Measurements from ENCODE around the gene UBAP1L.
A peak's percentile ranks its signal among the peaks of the same experiment; 100 is the strongest.

UBAP1L gene

GRCh38 chr15:65066001-65066634, 48.9 kb downstream of the UBAP1L start:
- TF ChIP-seq EZH2 (IDR thresholded peaks at IDR 0.05; ENCODE audit: borderline replicate concordance, low read depth, low read length, severe bottlenecking) (no peak), CTCF (IDR thresholded peaks at IDR 0.05; ENCODE audit: borderline replicate concordance, extremely low read depth, low read length, poor library complexity, severe bottlenecking) (no peak)
- H3K9me3 ChIP-seq (ENCODE audit: insufficient read depth, low read length, severe bottlenecking): no peaks in the 10 kb centered on the region
- DNase-seq (no peak), ATAC-seq (ENCODE audit: insufficient read depth, low read depth) (0 out of 3 replicates have a peak, but pooled peaks have one; percentile 31)
- H3K79me2 ChIP-seq (ENCODE audit: insufficient read depth, low read length): no peaks in the 10 kb centered on the region
- no peaks in the 10 kb centered on the region for H3K4me1 ChIP-seq (ENCODE audit: insufficient read depth, low read length)
- no peak overlapping the region for H2AFZ ChIP-seq (ENCODE audit: low read depth, low read length)
- H3K9ac ChIP-seq (ENCODE audit: low read depth, low read length): no peak overlapping the region
- no peaks in the 10 kb centered on the region for H3K36me3 ChIP-seq (ENCODE audit: insufficient read depth, low read length)
- no peak overlapping the region for H3K4me3 ChIP-seq (ENCODE audit: low read depth in 1 of 2, low read length in 2 of 2)
- H3K4me2 ChIP-seq (ENCODE audit: insufficient read depth, low read length): no peak overlapping the region
- no peak overlapping the region for H3K27ac ChIP-seq (ENCODE audit: low read length)
- H4K20me1 ChIP-seq (ENCODE audit: insufficient read depth, low read length): no peaks in the 10 kb centered on the region
- H3K27me3 ChIP-seq (ENCODE audit: insufficient read depth, low read length, poor library complexity): no peaks in the 10 kb centered on the region

GRCh38 chr15:65062726-65063125, 52.3 kb downstream of the UBAP1L start:
- Histone ChIP-seq H3K79me2 (ENCODE audit: insufficient read depth, low read length) (no peaks in the 10 kb centered on the region), H3K4me3 (ENCODE audit: low read depth in 1 of 2, low read length in 2 of 2) (no peak overlapping the region), H3K27me3 (ENCODE audit: insufficient read depth, low read length, poor library complexity) (no peaks in the 10 kb centered on the region), H3K36me3 (ENCODE audit: insufficient read depth, low read length) (no peaks in the 10 kb centered on the region), H3K4me1 (ENCODE audit: insufficient read depth, low read length) (no peaks in the 10 kb centered on the region), H4K20me1 (ENCODE audit: insufficient read depth, low read length) (no peaks in the 10 kb centered on the region), H3K9ac (ENCODE audit: low read depth, low read length) (no peak overlapping the region), H3K9me3 (ENCODE audit: insufficient read depth, low read length, severe bottlenecking) (no peaks in the 10 kb centered on the region), H3K27ac (ENCODE audit: low read length) (no peak overlapping the region), H3K4me2 (ENCODE audit: insufficient read depth, low read length) (no peak overlapping the region), H2AFZ (ENCODE audit: low read depth, low read length) (no peak overlapping the region)
- no peak for DNase-seq
- no peak for TF ChIP-seq CTCF (IDR thresholded peaks at IDR 0.05; ENCODE audit: borderline replicate concordance, extremely low read depth, low read length, poor library complexity, severe bottlenecking)
- no peak for TF ChIP-seq EZH2 (IDR thresholded peaks at IDR 0.05; ENCODE audit: borderline replicate concordance, low read depth, low read length, severe bottlenecking)
- no peak for ATAC-seq (ENCODE audit: insufficient read depth, low read depth)

GRCh38 chr15:65062061-65062460, 52.9 kb downstream of the UBAP1L start:
- Histone ChIP-seq H3K9ac (ENCODE audit: low read depth, low read length) (no peak overlapping the region), H4K20me1 (ENCODE audit: insufficient read depth, low read length) (no peaks in the 10 kb centered on the region), H3K27me3 (ENCODE audit: insufficient read depth, low read length, poor library complexity) (no peaks in the 10 kb centered on the region), H3K4me1 (ENCODE audit: insufficient read depth, low read length) (no peaks in the 10 kb centered on the region), H3K27ac (ENCODE audit: low read length) (no peak overlapping the region), H3K36me3 (ENCODE audit: insufficient read depth, low read length) (no peaks in the 10 kb centered on the region), H3K4me2 (ENCODE audit: insufficient read depth, low read length) (no peak overlapping the region), H3K4me3 (ENCODE audit: low read depth in 1 of 2, low read length in 2 of 2) (no peak overlapping the region), H3K9me3 (ENCODE audit: insufficient read depth, low read length, severe bottlenecking) (no peaks in the 10 kb centered on the region), H2AFZ (ENCODE audit: low read depth, low read length) (no peak overlapping the region), H3K79me2 (ENCODE audit: insufficient read depth, low read length) (no peaks in the 10 kb centered on the region)
- ATAC-seq (ENCODE audit: insufficient read depth, low read depth) (no peak), DNase-seq (no peak)
- TF ChIP-seq CTCF (IDR thresholded peaks at IDR 0.05; ENCODE audit: borderline replicate concordance, extremely low read depth, low read length, poor library complexity, severe bottlenecking) (no peak), EZH2 (IDR thresholded peaks at IDR 0.05; ENCODE audit: borderline replicate concordance, low read depth, low read length, severe bottlenecking) (no peak)
